CD4-positive, alpha-beta T cell (primary cell): ENCODE measurements around the gene MEIS1. TPM values are rescaled to one million over a fixed set of nuclear protein-coding genes. Genes with fewer than 3 reads are reported as not detected.

Experiments used
- ATAC-seq: fragments of 200-7000 bp; cut with Tn5 transposase; one replicate; pipeline ENCODE4 v1.10.0; 2022; ENCODE audit warnings: mild to moderate bottlenecking; ENCODE audit not compliant: poor library complexity
- CTCF ChIA-PET: fragments of 350-600 bp; sonication (Branson Sonifier 250); formaldehyde crosslinking; loops from one replicate; lab custom pipeline; 2021; ENCODE audit warnings: antibody characterized with exemption, inconsistent platforms; lab: Charles Lee
- POLR2A ChIA-PET: fragments of 350-600 bp; sonication (Branson Sonifier 250); formaldehyde crosslinking; loops from one replicate; lab custom pipeline; 2021; ENCODE audit warnings: antibody characterized with exemption, inconsistent platforms; lab: Charles Lee
- DNase-seq, 14 experiments: peaks; one replicate each; pipeline ENCODE4 v3.0.0-alpha.2; 2013 to 2020; ENCODE audit warnings: mixed read lengths in 2 of 14
- H3K27ac ChIP-seq, 2 donors: one replicate each; pipeline versions ENCODE4 v1.5.1 to v1.7.0; 2013; ENCODE audit warnings: low read length in 2 of 2, low read depth in 1 of 2, mild to moderate bottlenecking in 1 of 2
- H3K27me3 ChIP-seq, 2 experiments: 1 replicate in 1 of 2; 2 replicates in 1 of 2; pipeline versions ENCODE4 v1.6.1 to v1.7.0; 2013; ENCODE audit warnings: low read length in 2 of 2, control low read depth in 1 of 2, mild to moderate bottlenecking in 1 of 2, moderate library complexity in 1 of 2; ENCODE audit not compliant: insufficient read depth in 2 of 2, control insufficient read depth in 1 of 2
- H3K36me3 ChIP-seq: one replicate; pipeline ENCODE4 v1.6.1; 2013; ENCODE audit warnings: low read length, control low read depth; ENCODE audit not compliant: insufficient read depth
- H3K4me1 ChIP-seq: one replicate; pipeline ENCODE4 v1.6.1; 2013; ENCODE audit warnings: low read length, control low read depth; ENCODE audit not compliant: insufficient read depth
- H3K4me3 ChIP-seq: one replicate; pipeline ENCODE4 v1.5.1; 2013; ENCODE audit warnings: mild to moderate bottlenecking, low read length, moderate library complexity
- H3K9me3 ChIP-seq, 2 experiments: 1 replicate in 1 of 2; 2 replicates in 1 of 2; pipeline versions ENCODE4 v1.6.1 to v1.7.0; 2013; ENCODE audit warnings: low read length in 2 of 2, mild to moderate bottlenecking in 2 of 2, control low read depth in 1 of 2, moderate library complexity in 1 of 2; ENCODE audit not compliant: control insufficient read depth in 1 of 2, insufficient read depth in 1 of 2
- H3K27ac Mint-ChIP-seq: one replicate; pipeline ENCODE4 v1.8.0; 2020; ENCODE audit warnings: mixed read lengths
- H3K27me3 Mint-ChIP-seq: one replicate; pipeline ENCODE4 v1.8.0; 2021; ENCODE audit warnings: mixed read lengths
- H3K36me3 Mint-ChIP-seq: one replicate; pipeline ENCODE4 v1.8.0; 2021; ENCODE audit warnings: low read depth, mixed read lengths
- H3K4me1 Mint-ChIP-seq: one replicate; pipeline ENCODE4 v1.8.0; 2021; ENCODE audit warnings: low read depth, mixed read lengths
- H3K4me3 Mint-ChIP-seq: one replicate; pipeline ENCODE4 v1.8.0; 2020; ENCODE audit warnings: mild to moderate bottlenecking, mixed read lengths
- H3K9me3 Mint-ChIP-seq: one replicate; pipeline ENCODE4 v1.8.0; 2020; ENCODE audit warnings: mixed read lengths
- CTCF ChIP-seq: fragments of 200-600 bp; IDR thresholded peaks from one replicate; pipeline ENCODE4 v1.8.0; 2022; ENCODE audit warnings: antibody characterized with exemption, mild to moderate bottlenecking
- intact Hi-C, 2 experiments: fragments of 100-400 bp; cut with DNase I in 1 of 2; cut with micrococcal nuclease in 1 of 2; formaldehyde crosslinking; loops; one replicate each; pipeline versions ENCODE4 v1.15.1 to v1.9.0; 2023 to 2025; cut with DNase I, micrococcal nuclease
- total RNA-seq, 174 experiments: library from RNA in 2 of 174; stranded (reverse) in 2 of 174; gene quantifications; one replicate each; pipeline ENCODE4 v1.2.3 and lab custom pipeline; 2021 to 2026

MEIS1 gene
- total RNA-seq, 2 experiments from 2014 or later: not detected

- Mint-ChIP-seq H3K27me3 (peaks cover 57% of the 10 kb centered on the region), H3K9me3 (no peaks in the 10 kb centered on the region), H3K27ac (no peak overlapping the region), H3K36me3 (no peaks in the 10 kb centered on the region), H3K4me3 (no peak overlapping the region), H3K4me1 (peaks cover 7% of the 10 kb centered on the region)
- intact Hi-C loops: no loop called here
- POLR2A ChIA-PET: no interaction called here
- DNase-seq: no peak
- no peak for ATAC-seq
- CTCF ChIA-PET: no interaction called here
- H3K9me3 ChIP-seq: peaks cover 0 to 4% of the 10 kb centered on the region in 2 experiments
- TF ChIP-seq CTCF: no peak
- H3K27ac ChIP-seq: no peak overlapping the region
- H3K36me3 ChIP-seq: no peaks in the 10 kb centered on the region
- H3K27me3 ChIP-seq: peaks cover 15 to 26% of the 10 kb centered on the region in 2 experiments
- no peak overlapping the region for H3K4me3 ChIP-seq
- H3K4me1 ChIP-seq: peaks cover 5% of the 10 kb centered on the region
These were observed 135.5 kb downstream of the MEIS1 start for GRCh38 chr2:66570471-66570870.

- ATAC-seq: no peak
- H3K36me3 ChIP-seq: no peaks in the 10 kb centered on the region
- Mint-ChIP-seq H3K27ac (no peak overlapping the region), H3K4me1 (peaks cover 8% of the 10 kb centered on the region), H3K36me3 (no peaks in the 10 kb centered on the region), H3K27me3 (peaks cover 58% of the 10 kb centered on the region), H3K4me3 (no peak overlapping the region), H3K9me3 (no peaks in the 10 kb centered on the region)
- H3K4me1 ChIP-seq: peaks cover 13% of the 10 kb centered on the region
- ChIA-PET CTCF (no interaction called here), POLR2A (no interaction called here)
- DNase-seq: no peak
- no peak overlapping the region for H3K27ac ChIP-seq
- TF ChIP-seq CTCF: no peak
- H3K9me3 ChIP-seq: peaks cover 0 to 17% of the 10 kb centered on the region in 2 experiments
- H3K27me3 ChIP-seq: peaks cover 27 to 40% of the 10 kb centered on the region in 2 experiments
- H3K4me3 ChIP-seq: no peak overlapping the region
- intact Hi-C loops: no loop called here
These were observed 137.0 kb downstream of the MEIS1 start for GRCh38 chr2:66571918-66572317.

GRCh38 chr2:66572391-66572790, 137.5 kb downstream of the MEIS1 start:
- no peaks in the 10 kb centered on the region for H3K36me3 ChIP-seq
- TF ChIP-seq CTCF: no peak
- Mint-ChIP-seq H3K4me3 (no peak overlapping the region), H3K36me3 (no peaks in the 10 kb centered on the region), H3K4me1 (peaks cover 8% of the 10 kb centered on the region), H3K27ac (no peak overlapping the region), H3K27me3 (peaks cover 59% of the 10 kb centered on the region), H3K9me3 (no peaks in the 10 kb centered on the region)
- H3K4me3 ChIP-seq: no peak overlapping the region
- no peak for DNase-seq
- no peak for ATAC-seq
- ChIA-PET CTCF (no interaction called here), POLR2A (no interaction called here)
- H3K27ac ChIP-seq: no peak overlapping the region
- H3K9me3 ChIP-seq: peaks cover 0 to 22% of the 10 kb centered on the region in 2 experiments
- intact Hi-C loops: no loop called here
- peaks cover 31 to 44% of the 10 kb centered on the region in 2 experiments for H3K27me3 ChIP-seq
- peaks cover 13% of the 10 kb centered on the region for H3K4me1 ChIP-seq
